Esophagus squamous epithelium (tissue), 4 donors: Measurements from ENCODE around the gene PPL.
A peak's percentile ranks its signal among the peaks of the same experiment; 100 is the strongest.

Experiments
- CTCF ChIP-seq, 6 experiments: fragments of 450-650 bp in 4 of 6; fragments of 200-600 bp in 2 of 6; sonication (generic) in 2 of 6; IDR thresholded peaks; one replicate each; pipeline ENCODE4 v1.5.1; 2016 to 2019; ENCODE audit warnings: antibody characterized with exemption in 6 of 6, mild to moderate bottlenecking in 4 of 6, moderate library complexity in 4 of 6
- POLR2A ChIP-seq, 4 donors: fragments of 450-650 bp; IDR thresholded peaks; one replicate each; pipeline ENCODE4 v1.6.1; 2017; ENCODE audit warnings: antibody characterized with exemption in 4 of 4, mild to moderate bottlenecking in 4 of 4, moderate library complexity in 3 of 4

GRCh38 chr16:4922721-4923342 lies 14.1 kb downstream of the PPL start:
- TF ChIP-seq CTCF (IDR thresholded peaks at IDR 0.05) (peak in 3 of 6 experiments; percentile 8 to 44 (median 12)), POLR2A (IDR thresholded peaks at IDR 0.05) (peak in 1 of 4 donors; percentile 13)
